ENCODE results near the gene ZBTB17. TPM values are rescaled to one million over a fixed set of nuclear protein-coding genes. Genes with fewer than 3 reads are reported as not detected.

Gene ZBTB17
- total RNA-seq, 1 experiment from 2014 or later: 22.1 TPM

DNA sequence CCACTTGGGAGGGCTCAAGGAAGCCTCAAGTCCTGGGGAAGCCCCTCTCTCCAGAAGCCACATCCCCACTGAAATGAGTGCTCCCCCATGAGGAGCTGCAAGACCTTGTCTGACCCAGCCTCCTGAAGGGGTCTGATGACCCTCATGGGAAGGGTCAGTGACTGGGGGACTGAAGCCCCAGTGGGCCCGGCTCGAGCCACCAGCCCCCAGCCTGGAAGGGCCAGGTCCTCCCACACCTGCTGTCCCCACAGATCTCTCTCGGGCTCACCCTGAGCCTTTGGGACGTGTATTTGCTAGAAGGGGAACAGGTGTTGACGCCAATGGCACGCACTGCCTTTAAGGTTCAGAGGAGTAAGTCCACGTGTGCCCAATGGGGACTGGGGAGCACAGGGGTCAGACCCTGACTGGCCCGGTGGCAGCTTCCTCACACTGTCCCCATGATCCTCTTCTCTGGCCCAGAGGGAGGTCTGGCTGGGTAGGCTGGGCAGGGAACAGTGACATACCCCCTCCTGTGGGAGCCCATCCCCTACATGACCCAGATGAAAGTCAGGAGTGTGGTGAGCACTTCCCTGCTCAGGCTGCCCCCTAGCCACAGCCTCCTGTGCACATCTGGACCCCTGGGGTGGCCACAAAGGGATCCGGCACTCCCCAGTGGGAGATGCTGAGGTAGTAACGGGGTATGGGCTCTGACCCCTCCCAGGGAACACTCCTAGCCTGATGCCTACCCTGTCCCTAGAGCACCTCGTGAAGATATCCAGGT is 15.7 kb upstream of the ZBTB17 start:
- TF ChIP-seq CTCF (IDR thresholded peaks at IDR 0.05; ENCODE audit: unreplicated experiment): no peak
- H3K36me3 Mint-ChIP-seq (ENCODE audit: insufficient read depth, unreplicated experiment): no peaks in the 10 kb centered on the region
- DNase-seq: no peak
- H3K9me3 Mint-ChIP-seq (ENCODE audit: low read depth, unreplicated experiment): no peaks in the 10 kb centered on the region
- intact Hi-C loops (cut with micrococcal nuclease; ENCODE audit: unreplicated experiment): no loop called here
- H3K4me3 Mint-ChIP-seq (ENCODE audit: low read depth, unreplicated experiment): no peak overlapping the region
- H3K27ac Mint-ChIP-seq (ENCODE audit: unreplicated experiment): no peak overlapping the region
- peaks cover 26% of the 10 kb centered on the region for H3K27me3 Mint-ChIP-seq (ENCODE audit: unreplicated experiment)
- no peaks in the 10 kb centered on the region for H3K4me1 Mint-ChIP-seq (ENCODE audit: low read depth, unreplicated experiment)
- CTCF ChIA-PET: no interaction called here
- no TSS peak for BruUV-seq (replicated peaks)

GRCh38 chr1:15989776-15990175 is 13.9 kb upstream of the ZBTB17 start:
- Mint-ChIP-seq H3K27me3 (ENCODE audit: unreplicated experiment) (peaks cover 26% of the 10 kb centered on the region), H3K9me3 (ENCODE audit: low read depth, unreplicated experiment) (no peaks in the 10 kb centered on the region), H3K4me3 (ENCODE audit: low read depth, unreplicated experiment) (no peak overlapping the region), H3K27ac (ENCODE audit: unreplicated experiment) (no peak overlapping the region), H3K36me3 (ENCODE audit: insufficient read depth, unreplicated experiment) (no peaks in the 10 kb centered on the region), H3K4me1 (ENCODE audit: low read depth, unreplicated experiment) (no peaks in the 10 kb centered on the region)
- TF ChIP-seq CTCF (IDR thresholded peaks at IDR 0.05; ENCODE audit: unreplicated experiment): no peak
- intact Hi-C loops (cut with micrococcal nuclease; ENCODE audit: unreplicated experiment): no loop called here
- CTCF ChIA-PET: no interaction called here
- no peak for DNase-seq
- BruUV-seq (replicated peaks): no TSS peak

- Mint-ChIP-seq H3K4me3 (ENCODE audit: low read depth, unreplicated experiment) (no peak overlapping the region), H3K4me1 (ENCODE audit: low read depth, unreplicated experiment) (no peaks in the 10 kb centered on the region), H3K36me3 (ENCODE audit: insufficient read depth, unreplicated experiment) (no peaks in the 10 kb centered on the region), H3K9me3 (ENCODE audit: low read depth, unreplicated experiment) (no peaks in the 10 kb centered on the region), H3K27me3 (ENCODE audit: unreplicated experiment) (peaks cover 26% of the 10 kb centered on the region), H3K27ac (ENCODE audit: unreplicated experiment) (no peak overlapping the region)
- no TSS peak for BruUV-seq (replicated peaks)
- intact Hi-C loops (cut with micrococcal nuclease; ENCODE audit: unreplicated experiment): no loop called here
- TF ChIP-seq CTCF (IDR thresholded peaks at IDR 0.05; ENCODE audit: unreplicated experiment): no peak
- CTCF ChIA-PET: no interaction called here
- no peak for DNase-seq
Observed at GRCh38 chr1:15988856-15989736, 13.2 kb upstream of the ZBTB17 start.

- DNase-seq: no peak
- Mint-ChIP-seq H3K4me3 (ENCODE audit: low read depth, unreplicated experiment) (no peak overlapping the region), H3K27ac (ENCODE audit: unreplicated experiment) (no peak overlapping the region), H3K27me3 (ENCODE audit: unreplicated experiment) (peaks cover 26% of the 10 kb centered on the region), H3K4me1 (ENCODE audit: low read depth, unreplicated experiment) (no peaks in the 10 kb centered on the region), H3K36me3 (ENCODE audit: insufficient read depth, unreplicated experiment) (no peaks in the 10 kb centered on the region), H3K9me3 (ENCODE audit: low read depth, unreplicated experiment) (peaks cover 3% of the 10 kb centered on the region)
- no peak for TF ChIP-seq CTCF (IDR thresholded peaks at IDR 0.05; ENCODE audit: unreplicated experiment)
- no TSS peak for BruUV-seq (replicated peaks)
- CTCF ChIA-PET: interaction anchor here (1.4 kb wide), 1 partner anchor 9 kb away, joined by 6 read pairs; the partner anchor contains the start of gene ZBTB17
- intact Hi-C loops (cut with micrococcal nuclease; ENCODE audit: unreplicated experiment): no loop called here
Observed at GRCh38 chr1:15985611-15986297, 9.9 kb upstream of the ZBTB17 start.
